Muscle of back (tissue), 13 donors: Measurements from ENCODE around the gene STXBP5. TPM values are rescaled to one million over a fixed set of nuclear protein-coding genes. Genes with fewer than 3 reads are reported as not detected.

Source experiments
- DNase-seq, 3 donors: peaks; one replicate each; pipeline versions ENCODE4 v3.0.0 to v3.0.0-alpha.2; 2013
- long read RNA-seq, 9 donors: transcript quantifications; one replicate each; lab custom pipeline, GENCODE V29; 2026
- polyA plus RNA-seq, 10 donors: library from polyadenylated mRNA; unstranded; fragments of 120-200 nt; gene quantifications; one replicate each; pipeline ENCODE4 v1.2.1, GENCODE V29; 2013; ENCODE audit not compliant: insufficient read length in 10 of 10

Gene STXBP5
- polyA plus RNA-seq, result 10 to 100 TPM; 11.2 to 20.9 (median 13.8) TPM
- long read RNA-seq, donor 1, partial matches to known transcripts, result 0 of 1 reads
- long read RNA-seq, donor 1, other reads (novel, unspliced or antisense), result 0 of 1 reads
- long read RNA-seq, donor 2, result 0 reads
- long read RNA-seq, donor 3, result 0 reads
- long read RNA-seq, donor 4, result 0 reads
- long read RNA-seq, donor 5, result 0 reads
- long read RNA-seq, donor 6, partial matches to known transcripts, result 0 of 1 reads
- long read RNA-seq, donor 6, other reads (novel, unspliced or antisense), result 0 of 1 reads
- long read RNA-seq, donor 7, full-length matches to known transcripts, result 1 of 1 reads
- long read RNA-seq, donor 7, partial matches to known transcripts, result 0 of 1 reads
- long read RNA-seq, donor 7, other reads (novel, unspliced or antisense), result 0 of 1 reads
- long read RNA-seq, donor 8, result 0 reads
- long read RNA-seq, donor 9, result 0 reads

DNA sequence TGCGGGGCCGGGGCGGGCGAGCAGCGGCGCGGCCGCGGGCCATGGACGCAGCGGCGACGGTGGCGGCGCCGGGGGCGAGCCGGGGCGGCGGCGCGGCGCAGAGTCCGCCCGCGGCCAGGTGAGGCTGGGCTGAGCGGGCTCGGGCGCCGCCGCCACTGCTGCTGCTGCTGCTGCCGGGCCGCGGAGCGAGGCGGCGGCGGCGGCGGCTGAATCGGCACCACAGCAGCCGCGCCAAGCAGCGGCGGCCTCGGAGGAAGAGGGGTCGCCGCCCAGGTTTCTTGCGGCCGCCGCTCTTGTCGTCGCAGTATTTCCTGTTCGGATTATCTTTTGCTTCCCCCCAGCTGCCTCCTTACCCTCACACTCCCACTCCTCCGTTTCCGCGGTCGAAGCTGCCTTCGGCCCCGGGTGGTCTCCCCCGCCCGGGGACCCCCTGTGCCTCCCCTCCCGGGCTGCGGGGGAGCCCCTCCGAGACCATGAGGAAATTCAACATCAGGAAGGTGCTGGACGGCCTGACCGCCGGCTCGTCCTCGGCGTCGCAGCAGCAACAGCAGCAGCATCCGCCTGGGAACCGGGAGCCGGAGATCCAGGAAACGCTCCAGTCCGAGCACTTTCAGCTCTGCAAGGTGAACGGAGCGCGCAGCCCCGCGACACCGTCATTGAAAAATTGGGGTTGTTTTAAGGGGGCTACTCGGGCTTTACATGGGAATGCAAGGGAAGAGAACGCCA, at the start of gene STXBP5:
TSS of gene STXBP5 (plus strand) at position 358 of the 726 bp plus-strand sequence. CDS start at position 474, 116 bp downstream.
- DNase-seq, result peak; percentile 26 to 84 (median 59)

DNA sequence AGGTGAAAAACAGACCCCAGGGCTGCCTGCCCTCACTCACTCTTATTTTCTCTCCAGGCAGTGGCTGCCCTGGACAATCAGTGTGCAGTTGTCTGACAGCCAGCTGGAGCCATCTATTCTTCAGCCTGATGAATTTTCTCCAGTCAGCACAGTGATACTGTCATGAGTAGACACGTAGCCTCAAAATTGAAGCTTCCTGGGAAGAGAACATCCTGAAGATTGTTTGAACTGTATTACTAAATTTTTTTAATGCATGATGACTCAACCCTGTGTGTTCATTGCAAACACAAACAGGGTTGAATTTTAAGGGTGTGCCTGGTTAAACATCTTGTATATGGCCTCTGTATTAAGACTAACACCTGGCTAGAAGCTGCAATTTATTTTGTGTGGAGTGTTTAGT, 49.8 kb upstream of the STXBP5 start:
- DNase-seq, result peak in 1 of 3 donors; percentile 12

DNA sequence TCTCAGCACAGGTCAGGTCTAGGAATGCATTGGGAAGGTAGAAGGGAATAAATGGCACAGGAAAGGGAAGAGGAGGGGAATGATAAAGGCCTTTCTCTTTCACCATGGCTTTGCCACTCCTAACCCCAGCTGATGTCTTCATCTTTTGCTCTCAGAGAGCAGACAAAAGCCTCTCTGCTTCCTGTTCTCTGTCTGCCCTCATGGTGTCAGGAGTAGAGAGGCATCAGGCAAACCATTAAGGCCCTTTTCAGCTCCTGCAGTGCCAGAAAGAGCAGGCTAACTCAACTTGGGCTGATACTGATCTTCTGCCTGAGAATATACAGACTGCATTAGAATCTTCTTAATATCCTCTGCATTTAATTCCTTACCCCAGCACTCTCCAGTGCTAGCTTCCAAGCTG, 48.0 kb upstream of the STXBP5 start:
- DNase-seq, result no peak

DNA sequence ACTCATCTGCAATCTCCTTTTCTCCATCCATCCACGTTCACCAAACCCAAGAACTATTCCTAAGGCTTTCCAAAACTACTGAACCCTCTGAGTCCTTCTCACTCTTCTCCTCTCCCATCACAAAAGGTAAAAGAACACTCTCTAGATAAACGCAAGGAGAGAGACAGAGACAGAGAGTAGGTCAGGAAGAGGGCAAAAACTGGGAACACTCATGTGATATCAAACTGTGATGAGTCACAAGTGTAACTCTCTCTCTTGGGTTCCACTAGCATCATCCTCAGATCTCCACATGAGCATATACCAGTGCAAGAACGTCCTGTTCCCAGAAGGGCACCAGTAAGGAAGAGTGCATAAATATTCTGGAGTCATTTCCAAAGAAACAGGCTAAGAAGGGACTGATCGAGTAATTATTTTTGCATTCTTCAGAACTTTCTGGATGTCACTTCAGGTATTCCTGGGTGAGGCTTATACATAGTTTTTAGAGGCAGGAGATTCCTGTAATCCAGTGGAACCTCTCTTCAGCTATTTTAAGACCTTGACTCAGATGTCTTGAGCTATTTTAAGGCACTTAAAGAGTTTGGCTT, 47.3 kb upstream of the STXBP5 start:
- DNase-seq, result peak in 1 of 3 donors; percentile 15

DNA sequence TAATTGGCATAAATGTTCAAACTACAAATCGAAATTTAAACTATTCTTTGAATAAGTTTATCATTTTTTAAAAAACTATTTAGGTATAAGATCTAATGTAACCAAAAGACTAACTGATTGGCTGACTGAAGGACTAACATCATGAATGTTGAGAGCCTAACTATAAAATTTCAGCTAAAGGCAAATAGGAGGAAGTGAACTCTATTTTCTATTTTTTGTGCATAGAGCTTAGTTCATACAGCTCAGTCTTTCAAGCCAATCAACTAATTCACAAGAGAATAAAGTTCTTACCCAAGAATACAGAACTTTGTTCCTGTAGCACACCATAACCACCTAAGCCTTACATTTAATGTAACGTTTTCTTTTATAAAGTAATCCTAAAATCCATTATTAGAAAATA, 46.3 kb upstream of the STXBP5 start:
- DNase-seq, result no peak

DNA sequence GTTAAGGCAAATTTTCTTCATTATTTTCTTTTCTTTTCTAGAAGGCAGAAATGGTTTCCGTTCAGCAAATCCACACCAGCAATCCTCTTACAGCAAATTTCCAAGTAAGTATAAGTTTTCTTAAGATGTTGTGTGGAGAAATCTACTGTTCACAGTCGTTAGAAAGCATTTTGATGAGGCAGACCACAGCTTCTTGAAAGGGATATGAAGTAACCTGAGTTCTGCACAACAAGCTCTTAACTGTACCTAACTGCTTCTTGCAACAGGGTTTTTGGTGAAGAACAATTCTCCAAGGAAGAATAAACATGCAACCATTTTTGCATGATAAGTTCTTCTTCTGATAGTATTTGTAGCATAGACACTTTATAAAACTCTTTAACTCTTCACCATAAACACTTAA, 45.3 kb upstream of the STXBP5 start:
- no peak for DNase-seq

DNA sequence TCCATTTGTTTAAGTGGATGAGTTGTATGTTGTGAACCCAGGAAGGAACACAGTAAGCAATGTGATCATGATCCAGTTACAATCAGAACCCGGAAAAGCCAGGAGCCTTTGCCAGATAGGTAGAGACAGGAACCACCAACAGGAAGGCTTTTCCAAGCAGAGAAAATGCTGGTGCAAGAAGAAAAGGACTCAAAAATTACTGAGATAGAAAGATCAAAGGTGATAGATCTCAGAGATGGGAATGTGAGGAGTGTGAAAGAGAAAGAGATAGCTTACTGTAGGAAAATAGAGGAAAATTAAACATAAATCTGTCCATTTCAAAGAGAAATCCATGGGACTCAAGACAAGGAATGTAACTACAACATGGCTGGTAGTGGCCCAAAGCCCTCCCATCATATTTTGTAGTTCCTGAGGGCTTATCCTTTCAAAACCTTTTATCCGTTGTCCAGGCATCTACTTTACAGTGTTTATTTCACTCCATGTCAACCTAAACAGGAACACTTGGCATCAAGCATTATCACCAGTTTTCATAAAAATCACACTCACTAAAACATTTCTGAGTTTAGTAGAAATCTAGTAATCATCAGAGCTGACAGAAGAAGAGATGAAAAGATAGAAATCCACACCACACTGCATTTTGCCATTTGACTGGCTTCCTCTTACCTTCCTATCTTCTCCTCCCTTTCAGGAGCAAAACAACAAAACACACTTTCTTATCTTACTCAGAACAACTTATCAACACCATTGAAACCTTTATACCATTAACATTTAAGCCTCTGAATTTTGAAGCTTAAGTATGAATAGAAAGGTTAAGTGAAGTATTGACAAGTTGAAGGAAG, 44.5 kb upstream of the STXBP5 start:
- no peak for DNase-seq

DNA sequence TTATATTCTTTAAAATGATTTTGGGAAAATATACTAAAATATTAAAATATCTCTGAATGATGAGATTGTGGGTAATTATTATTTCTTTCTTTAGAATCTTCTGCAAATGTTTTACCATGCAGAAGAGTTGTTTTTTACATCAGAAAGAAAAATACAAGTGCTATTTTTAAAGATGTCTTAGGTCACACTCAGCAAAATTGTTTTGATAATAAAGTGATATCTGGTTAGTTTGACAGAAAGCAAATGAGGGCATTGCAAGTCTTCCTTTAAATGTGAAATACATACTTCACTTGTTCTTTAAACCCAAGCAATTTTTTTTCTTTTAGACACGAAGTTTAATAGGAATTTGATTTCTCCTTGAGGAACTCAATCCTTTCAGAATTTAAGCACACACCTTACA, 43.6 kb upstream of the STXBP5 start:
- no peak for DNase-seq

DNA sequence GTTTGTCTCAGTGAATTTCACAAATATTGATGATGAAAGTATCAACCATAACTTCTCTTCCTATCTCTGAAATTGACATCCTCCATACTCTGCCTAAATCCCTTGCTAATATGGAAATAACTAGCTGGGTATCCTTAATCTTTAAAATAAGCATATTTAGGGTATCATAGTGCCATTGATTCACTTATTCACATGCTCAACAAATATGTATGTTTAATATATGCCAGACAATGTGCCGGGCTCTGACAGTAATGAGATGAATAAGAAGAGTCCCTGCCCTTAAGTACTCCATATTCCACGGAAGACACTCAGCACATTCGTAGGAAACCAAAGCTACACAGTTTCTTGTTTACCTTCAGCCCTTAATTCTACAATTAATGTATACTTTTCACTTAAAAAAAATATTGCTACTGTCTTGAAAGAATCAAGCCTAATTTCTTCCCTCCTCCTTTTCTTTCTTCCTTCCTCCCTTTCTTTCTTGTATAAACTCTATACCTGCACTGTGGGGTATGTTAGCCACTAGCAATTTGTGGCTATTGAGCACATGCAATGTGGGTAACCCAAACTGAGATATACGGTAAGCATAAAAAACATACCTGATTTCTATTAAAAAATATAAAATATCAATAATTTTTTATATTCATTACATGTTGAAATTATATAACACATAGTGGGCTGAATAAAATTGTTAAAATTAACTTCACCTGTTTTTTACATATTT, 42.8 kb upstream of the STXBP5 start:
- no peak for DNase-seq

DNA sequence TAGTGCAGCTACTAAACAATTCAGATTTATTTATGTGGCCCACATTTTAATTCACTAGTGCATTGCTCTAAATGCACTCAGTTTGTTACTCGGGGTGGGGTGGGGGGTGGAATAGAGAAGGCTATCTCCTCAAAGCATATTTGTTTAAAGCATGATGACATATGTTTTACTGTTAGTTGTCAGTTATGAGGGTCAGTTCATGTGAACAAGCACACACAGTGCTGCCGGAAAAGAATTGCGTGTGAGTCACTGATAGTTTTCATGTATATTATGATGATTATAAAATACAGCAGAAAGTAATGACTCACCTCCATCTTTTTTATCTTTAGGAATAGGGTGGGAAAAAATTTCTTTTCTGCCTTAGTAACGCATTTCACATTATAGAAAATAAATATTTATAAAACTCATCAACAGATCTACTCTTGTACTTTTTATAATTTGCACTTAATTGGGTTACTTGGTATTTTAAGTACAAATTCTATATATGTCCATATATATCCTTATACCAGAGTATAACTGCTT, 42.2 kb upstream of the STXBP5 start:
- peak in 1 of 3 donors; percentile 56 for DNase-seq

DNA sequence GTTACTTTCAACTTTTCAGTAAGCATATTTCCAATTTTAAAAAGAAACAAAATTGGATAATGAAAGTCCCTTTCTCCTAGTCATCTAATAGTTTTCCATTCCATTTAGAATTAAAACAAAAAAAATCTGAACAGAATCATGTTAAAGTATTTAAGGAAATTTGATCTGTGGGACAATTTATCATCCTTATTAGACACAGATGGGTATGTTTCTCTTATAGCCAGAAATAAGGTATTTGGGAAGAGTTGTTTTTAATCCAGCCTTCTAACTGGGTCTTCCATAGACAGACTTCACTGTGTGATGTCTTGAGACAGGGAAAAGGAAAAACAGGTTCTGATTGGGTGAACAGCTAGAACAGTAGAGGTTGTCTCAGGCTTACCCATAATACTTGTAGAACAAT, 39.5 kb upstream of the STXBP5 start:
- DNase-seq, result no peak

DNA sequence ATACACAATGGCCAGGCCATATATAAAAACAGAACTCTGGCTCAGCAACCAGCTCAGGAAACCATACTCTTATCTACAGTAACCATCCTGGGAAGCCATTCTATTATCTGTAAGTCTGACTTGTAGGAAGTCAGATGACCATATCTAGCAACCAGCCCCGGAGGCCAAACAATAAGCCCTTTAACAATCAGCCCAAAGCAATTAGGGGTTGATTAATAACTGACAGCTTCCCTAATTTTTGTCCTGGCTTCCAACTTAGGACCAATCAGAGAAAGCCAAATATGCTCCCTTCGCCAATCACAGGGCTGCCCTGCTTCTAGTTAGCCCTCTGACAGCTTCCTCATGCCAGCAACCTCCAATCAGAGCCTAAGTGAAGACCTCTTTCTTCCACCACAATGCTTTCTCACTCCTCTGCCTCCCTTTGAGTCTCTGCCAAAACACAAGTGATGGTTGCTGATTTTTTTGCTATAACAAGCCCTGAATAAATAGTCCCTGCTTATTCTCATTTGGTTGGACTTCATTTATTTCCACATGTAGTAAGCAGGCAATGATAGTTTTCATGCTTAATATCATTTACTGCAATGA, 37.8 kb upstream of the STXBP5 start:
- DNase-seq, result no peak

DNA sequence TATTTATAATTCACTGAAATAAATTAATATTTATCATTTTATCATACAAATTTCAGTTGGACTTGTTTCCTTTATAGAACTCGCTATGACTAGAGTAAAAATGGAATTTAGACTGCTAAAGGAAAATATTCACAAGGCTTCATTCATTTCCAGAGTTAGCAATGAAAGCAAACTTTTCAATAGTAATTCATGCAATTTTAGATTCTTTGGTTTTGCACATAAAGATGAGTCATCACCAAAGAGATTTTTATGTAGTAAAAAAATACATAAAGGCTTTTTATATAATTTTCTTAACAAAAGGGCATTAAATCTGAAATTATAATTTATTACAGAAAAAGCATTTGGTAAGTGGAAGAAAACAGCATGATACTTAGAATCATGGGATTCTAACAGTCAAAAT, 37.2 kb upstream of the STXBP5 start:
- no peak for DNase-seq

DNA sequence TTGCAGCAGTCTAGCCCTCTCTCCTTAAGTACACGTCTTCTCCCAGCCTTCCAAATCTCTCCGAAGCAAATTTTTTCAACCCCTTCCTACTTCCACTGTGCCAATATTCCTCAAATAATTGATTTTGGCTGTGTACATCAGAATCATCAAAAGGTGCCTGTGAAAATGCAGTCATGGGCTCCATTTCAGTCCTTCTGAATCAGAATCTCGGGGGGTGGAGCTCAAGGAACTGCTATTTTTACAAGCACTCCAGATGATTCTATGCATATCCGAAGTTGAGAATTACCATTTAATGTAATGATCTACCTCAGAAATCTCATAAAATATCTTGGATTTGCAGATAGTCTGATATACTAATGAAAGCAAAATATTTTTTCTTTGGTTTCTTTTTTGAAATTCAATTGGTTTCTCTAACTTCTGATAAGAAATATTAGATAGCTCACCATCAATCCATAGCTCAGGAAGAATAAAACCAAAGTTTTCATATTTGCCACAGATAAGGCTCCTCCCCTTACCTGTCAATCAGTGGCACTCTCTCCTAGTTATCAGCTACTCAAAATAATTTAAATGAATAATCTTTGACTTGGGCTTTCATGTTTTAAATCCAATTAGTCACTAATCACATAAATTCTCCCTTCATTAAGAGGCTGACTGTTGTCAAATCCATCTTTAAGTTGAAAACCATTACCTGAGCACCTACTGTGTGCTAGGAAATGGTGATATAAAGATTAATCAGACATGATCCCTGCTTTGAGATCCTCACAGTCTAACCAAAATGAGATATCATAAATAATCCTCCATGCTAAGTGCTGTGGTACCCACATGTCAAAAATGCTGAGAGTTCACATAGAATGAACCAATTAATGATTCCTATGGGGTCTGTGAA, 36.4 kb upstream of the STXBP5 start:
- no peak for DNase-seq

DNA sequence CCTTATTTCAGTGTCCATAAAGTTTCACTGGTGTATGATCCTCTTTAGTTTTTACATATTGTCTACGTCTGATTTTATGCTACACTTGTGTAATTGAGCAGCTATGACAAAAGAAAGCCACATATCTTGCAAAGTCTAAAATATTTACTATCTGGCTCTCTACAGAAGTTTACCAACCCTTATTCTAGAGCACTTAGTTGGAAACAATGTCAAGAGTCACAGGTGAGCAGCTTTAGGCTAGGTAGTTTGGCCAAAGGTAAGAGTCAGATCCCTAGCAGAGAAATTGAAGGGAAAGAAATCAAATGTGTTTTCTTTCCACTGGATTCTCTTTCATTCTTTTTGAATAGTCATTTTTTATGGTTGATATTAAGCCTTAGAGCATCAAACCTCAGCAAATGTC, 34.7 kb upstream of the STXBP5 start:
- no peak for DNase-seq

DNA sequence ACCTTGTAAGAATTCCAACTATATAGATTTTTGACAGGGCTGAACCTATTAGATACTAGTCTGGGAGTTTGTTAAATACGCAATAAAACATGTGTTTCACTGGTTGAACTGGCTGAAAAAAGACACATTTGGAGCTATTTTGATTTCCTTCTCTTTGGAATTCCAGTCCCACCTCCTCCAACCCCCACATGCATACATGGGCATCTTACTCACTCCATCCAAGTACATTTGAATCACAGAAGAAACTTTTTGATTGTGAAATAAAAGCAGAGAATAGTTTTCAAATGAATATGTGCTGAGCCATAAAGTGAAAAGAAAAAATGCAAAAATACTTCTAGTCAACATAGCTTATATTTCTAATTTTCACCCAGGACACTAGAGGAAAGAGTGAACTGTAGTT, 33.9 kb upstream of the STXBP5 start:
- DNase-seq, result peak in 1 of 3 donors; percentile 88

DNA sequence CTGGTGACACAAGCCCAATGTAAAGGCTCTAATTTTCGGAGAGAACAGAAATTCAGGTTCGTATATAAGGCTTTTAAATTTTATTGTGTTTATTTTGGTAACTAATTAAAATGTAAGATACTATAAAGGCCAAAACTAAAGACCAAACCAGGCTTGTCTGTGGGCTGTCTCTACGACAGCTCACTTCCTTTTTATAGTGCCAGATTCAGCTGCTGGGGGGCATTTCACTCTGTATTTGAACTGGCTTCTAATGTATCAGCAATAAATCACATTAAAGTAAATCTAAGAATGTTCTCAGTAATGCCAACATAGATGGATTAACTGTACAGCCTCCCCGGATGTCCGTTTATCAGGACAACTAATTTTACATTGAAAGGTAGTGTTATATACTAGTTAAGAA, 31.1 kb upstream of the STXBP5 start:
- no peak for DNase-seq

DNA sequence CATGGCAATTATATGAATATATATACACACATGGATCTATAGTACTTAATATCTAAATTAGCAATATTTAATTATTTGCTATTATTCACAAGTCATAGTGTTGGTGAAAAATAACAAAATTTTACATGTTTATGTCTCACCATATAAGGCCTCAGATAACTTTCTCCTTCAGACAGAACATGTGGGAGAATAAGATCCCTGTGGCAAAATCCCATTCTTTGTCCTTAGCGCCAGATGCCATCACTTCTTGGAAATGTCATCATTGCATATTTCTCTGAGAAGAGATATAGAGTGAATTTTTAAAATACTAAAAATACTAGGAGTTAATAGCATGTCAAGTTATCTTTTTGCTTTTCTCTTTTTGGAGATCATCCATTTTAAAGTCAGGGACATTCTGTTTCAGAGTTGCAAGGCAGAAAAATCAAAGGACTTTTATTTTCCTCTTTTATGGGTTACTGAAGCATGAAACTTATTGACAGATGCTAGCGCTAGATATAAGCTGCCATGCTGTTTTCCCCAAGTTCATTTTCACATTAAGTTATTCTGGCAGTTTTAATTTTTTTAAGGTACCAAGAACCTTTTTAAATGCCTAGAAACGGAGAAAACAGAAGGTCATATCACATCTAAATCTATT, 30.4 kb upstream of the STXBP5 start:
- DNase-seq, result no peak

DNA sequence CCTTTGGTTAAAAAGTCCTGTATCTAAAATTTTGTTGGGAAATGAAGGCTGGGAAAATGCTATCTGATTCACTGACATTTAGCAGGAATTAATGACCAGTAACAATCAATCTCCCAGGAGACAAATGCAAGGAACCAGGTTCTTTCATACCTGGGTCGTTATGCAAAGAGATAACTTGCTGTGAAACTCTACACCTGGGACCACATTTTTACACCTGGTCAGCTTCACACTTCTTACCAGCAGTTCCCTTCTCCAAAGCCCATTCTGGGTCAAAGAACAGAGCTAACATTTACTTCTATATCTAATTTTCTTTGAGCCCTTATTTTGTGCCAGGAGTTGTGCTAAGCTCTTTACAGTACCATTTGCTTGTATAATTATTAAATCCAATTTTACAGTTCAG, 27.4 kb upstream of the STXBP5 start:
- DNase-seq, result no peak
